K562 (cell line): Measurements from ENCODE around the gene CNTN2. TPM values are rescaled to one million over a fixed set of nuclear protein-coding genes. Genes with fewer than 3 reads are reported as not detected.

Experiments used
- ATAC-seq: fragments of 200-7000 bp; cut with Tn5 transposase; 3 replicates; pipeline ENCODE4 v1.9.1; 2020; ENCODE audit warnings: moderate library complexity
- BruUV-seq: library from RNA; stranded (reverse); fragments of 400-500 nt; replicated peaks from 2 replicates; lab custom pipeline; 2021; lab: Mats Ljungman, UMichigan
- CTCF ChIA-PET: fragments of 300-600 bp; formaldehyde crosslinking; extraction: SDS; loops from one replicate; lab custom pipeline; 2021; ENCODE audit warnings: low intra/inter-chr PET ratio; lab: Yijun Ruan, JAX
- POLR2A ChIA-PET: fragments of 300-600, 350-650 bp; sonication (Branson Sonifier 250); formaldehyde crosslinking; extraction: SDS; loops from one replicate; lab custom pipeline; 2021; ENCODE audit warnings: antibody characterized with exemption, inconsistent platforms; lab: Yijun Ruan, JAX
- DNase-seq, 4 experiments: peaks; one replicate each; pipeline versions ENCODE4 v3.0.0 to v3.0.0-alpha.2; 2011 to 2018; ENCODE audit warnings: low spot score in 3 of 4, mixed read lengths in 3 of 4; ENCODE audit errors: extremely low read depth in 1 of 4
- FAIRE-seq: peaks from 2 replicates; lab custom pipeline; 2011; peaks lifted over from hg19 to GRCh38; lab: Jason Lieb, UNC
- H2AFZ ChIP-seq: 2 replicates; pipeline ENCODE4 v1.6.0; 2011; ENCODE audit warnings: low read depth, low read length, control low read depth, inconsistent platforms
- H3K27ac ChIP-seq: fragments of 200-600 bp; 3 replicates; pipeline ENCODE4 v1.8.0; 2011; ENCODE audit warnings: low read depth, mild to moderate bottlenecking, control low read depth, inconsistent platforms, low read length, moderate library complexity, mixed read lengths; ENCODE audit errors: extremely low read depth
- H3K27me3 ChIP-seq, 2 experiments: fragments of 300-600 bp in 1 of 2; 2 replicates in 1 of 2; 3 replicates in 1 of 2; pipeline versions ENCODE4 v1.6.0 to v1.8.0; 2011; ENCODE audit warnings: inconsistent platforms in 2 of 2, low read length in 2 of 2, mild to moderate bottlenecking in 1 of 2, mixed read lengths in 1 of 2, moderate library complexity in 1 of 2; ENCODE audit not compliant: control insufficient read depth in 2 of 2, insufficient read depth in 2 of 2
- H3K36me3 ChIP-seq: fragments of 300-600 bp; 3 replicates; pipeline ENCODE4 v1.8.0; 2011; ENCODE audit warnings: mild to moderate bottlenecking, low read length, inconsistent platforms; ENCODE audit not compliant: control insufficient read depth, insufficient read depth
- H3K4me1 ChIP-seq, 2 experiments: fragments of 200-600 bp in 1 of 2; replicated peaks in 1 of 2; 2 replicates in 1 of 2; 3 replicates in 1 of 2; pipeline versions ENCODE4 v1.5.1 to v1.8.0; 2011; ENCODE audit warnings: inconsistent platforms in 2 of 2, low read length in 2 of 2, mild to moderate bottlenecking in 1 of 2, mixed read lengths in 1 of 2, moderate library complexity in 1 of 2; ENCODE audit not compliant: control insufficient read depth in 2 of 2, insufficient read depth in 2 of 2
- H3K4me2 ChIP-seq: 2 replicates; pipeline ENCODE4 v1.6.1; 2011; ENCODE audit warnings: low read length, control low read depth, inconsistent platforms, mixed read lengths; ENCODE audit not compliant: insufficient read depth
- H3K4me3 ChIP-seq: fragments of 200-600 bp; sonication (generic), shearing (Covaris generic); 2 replicates; pipeline ENCODE4 v1.5.1; 2016; ENCODE audit warnings: control low read depth, inconsistent platforms
- H3K79me2 ChIP-seq: fragments of 200-600 bp; 3 replicates; pipeline ENCODE4 v1.8.0; 2011; ENCODE audit warnings: low read length, inconsistent platforms; ENCODE audit not compliant: control insufficient read depth, insufficient read depth
- H3K9ac ChIP-seq, 2 experiments: 2 replicates each; pipeline versions ENCODE4 v1.6.0 to v1.6.1; 2011; ENCODE audit warnings: low read depth in 2 of 2, low read length in 2 of 2, control low read depth in 1 of 2, inconsistent platforms in 1 of 2, mild to moderate bottlenecking in 1 of 2, mixed read lengths in 1 of 2; ENCODE audit not compliant: insufficient read depth in 1 of 2
- H3K9me1 ChIP-seq: one replicate; pipeline ENCODE4 v1.6.0; 2011; ENCODE audit warnings: inconsistent platforms, mild to moderate bottlenecking, low read length, moderate library complexity; ENCODE audit not compliant: control insufficient read depth, insufficient read depth
- H3K9me3 ChIP-seq: replicated peaks from 2 replicates; pipeline ENCODE4 v1.5.1; 2011; ENCODE audit warnings: low read depth, low read length, inconsistent platforms; ENCODE audit not compliant: control insufficient read depth, insufficient read depth
- H4K20me1 ChIP-seq: replicated peaks from 2 replicates; pipeline ENCODE4 v1.6.1; 2011; ENCODE audit warnings: low read length, inconsistent platforms, mixed read lengths; ENCODE audit not compliant: control insufficient read depth, insufficient read depth
- HDAC2 ChIP-seq: fragments of 450-650 bp; IDR thresholded peaks from 2 replicates; pipeline ENCODE4 v1.6.1; 2016; ENCODE audit warnings: mild to moderate bottlenecking
- NFIC ChIP-seq: fragments of 450-650 bp; IDR thresholded peaks from 2 replicates; pipeline ENCODE4 v1.6.1; 2017; ENCODE audit warnings: mild to moderate bottlenecking, inconsistent platforms
- NRF1 ChIP-seq, 2 experiments: fragments of 450-650 bp; IDR thresholded peaks in 1 of 2; conservative IDR thresholded peaks in 1 of 2; 2 replicates each; pipeline ENCODE4 v1.6.1; 2014; ENCODE audit warnings: mild to moderate bottlenecking in 2 of 2
- TRIM24 ChIP-seq, 2 experiments: fragments of 450-650 bp; IDR thresholded peaks; 2 replicates each; pipeline ENCODE4 v1.6.1; 2016
- WGBS: fragments of 100-300 bp; shearing (Covaris generic); methylation state at CpG from one replicate; pipeline ENCODE4 v1.1.6; 2016; ENCODE audit warnings: low coverage, mixed read lengths; ENCODE audit not compliant: insufficient coverage; ENCODE audit errors: missing lambda C conversion rate; 5-methylcytosine and 5-hydroxymethylcytosine counted together
- in situ Hi-C: fragments of 300-500 bp; cut with MboI; formaldehyde crosslinking; loops from 4 replicates; pipeline ENCODE4 v1.15.0; 2018; ENCODE audit warnings: inconsistent platforms, mixed read lengths
- intact Hi-C: fragments of 100-400 bp; cut with micrococcal nuclease; formaldehyde crosslinking; loops from 2 replicates; pipeline ENCODE4 v1.14.2; 2022
- polyA plus RNA-seq, 8 experiments: library from polyadenylated mRNA; depleted of rRNA in 4 of 8; stranded (reverse) in 5 of 8; unstranded in 3 of 8; fragments of >200 nt; fragmentation: Nextera tagmentation in 2 of 8; fragmentation: Illumina TruSeq in 1 of 8; extraction: Ambion mirVana in 2 of 8; extraction: Trizol in 1 of 8; gene quantifications; 2 replicates each; pipeline versions ENCODE4 v1.2.1 to v1.2.3, GENCODE V29; 2011 to 2014; ENCODE audit warnings: inconsistent platforms in 1 of 8, missing spikeins in 1 of 8
- total RNA-seq, 7 experiments: library from RNA; depleted of rRNA in 6 of 7; stranded (reverse); fragments of >200 nt in 6 of 7; fragmentation: Illumina TruSeq in 2 of 7; extraction: Trizol in 2 of 7; gene quantifications; 2 replicates each; pipeline versions ENCODE4 v1.2.1 to v1.2.3, GENCODE V29; 2011 to 2021; ENCODE audit warnings: low replicate concordance in 1 of 7
- TF ChIP-seq, protein P1 (sequence below): fragments of 450-650 bp; formaldehyde crosslinking; IDR thresholded peaks from 2 replicates; pipeline ENCODE4 v1.4.0; 2022; ENCODE audit warnings: missing genetic modification characterization
- TF ChIP-seq, protein P2 (sequence below), 2 experiments: fragments of 450-650 bp; conservative IDR thresholded peaks; 2 replicates each; pipeline ENCODE4 v1.6.1; 2017; ENCODE audit warnings: mild to moderate bottlenecking in 2 of 2, moderate library complexity in 2 of 2

Gene CNTN2
- total and polyA plus RNA-seq, 9 of the 15 experiments (the other 6 are each of a cell fraction or from before 2014, with no cell fraction given) = not detected

DNA sequence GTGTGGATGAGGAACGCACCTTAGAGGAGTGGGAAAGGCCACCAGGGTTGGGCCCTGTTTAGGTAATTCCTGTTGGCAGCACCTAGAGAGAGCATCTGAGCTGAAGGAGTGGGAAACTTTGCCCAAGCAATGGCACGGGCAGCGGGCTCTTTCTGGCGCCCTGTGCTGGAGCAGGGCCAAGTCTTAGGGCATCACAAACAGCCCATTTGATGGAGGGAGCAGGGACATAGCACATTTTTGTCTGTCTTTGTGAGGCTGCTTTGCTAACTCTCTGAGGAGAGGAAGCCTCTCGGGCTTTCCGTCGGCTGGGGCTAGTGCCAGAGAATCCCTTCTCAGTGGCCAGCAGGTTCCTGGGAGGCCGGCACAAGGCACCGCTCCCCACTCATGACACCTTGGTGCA, 22.5 kb upstream of the CNTN2 start:
- TF ChIP-seq TRIM24 (IDR thresholded peaks at IDR 0.05) (no peak), HDAC2 (no peak), NFIC (peak; percentile 32; the same call in 1 of the 2 replicates), NRF1 (conservative IDR thresholded peaks at IDR 0.05 in 1 of 2, IDR thresholded peaks at IDR 0.05 in 1 of 2) (no peak)
- TF ChIP-seq, protein P1, sequence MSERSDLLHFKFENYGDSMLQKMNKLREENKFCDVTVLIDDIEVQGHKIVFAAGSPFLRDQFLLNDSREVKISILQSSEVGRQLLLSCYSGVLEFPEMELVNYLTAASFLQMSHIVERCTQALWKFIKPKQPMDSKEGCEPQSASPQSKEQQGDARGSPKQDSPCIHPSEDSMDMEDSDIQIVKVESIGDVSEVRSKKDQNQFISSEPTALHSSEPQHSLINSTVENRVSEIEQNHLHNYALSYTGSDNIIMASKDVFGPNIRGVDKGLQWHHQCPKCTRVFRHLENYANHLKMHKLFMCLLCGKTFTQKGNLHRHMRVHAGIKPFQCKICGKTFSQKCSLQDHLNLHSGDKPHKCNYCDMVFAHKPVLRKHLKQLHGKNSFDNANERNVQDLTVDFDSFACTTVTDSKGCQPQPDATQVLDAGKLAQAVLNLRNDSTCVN (CRISPR knock-in tag) = no peak
- TF ChIP-seq, protein P2, sequence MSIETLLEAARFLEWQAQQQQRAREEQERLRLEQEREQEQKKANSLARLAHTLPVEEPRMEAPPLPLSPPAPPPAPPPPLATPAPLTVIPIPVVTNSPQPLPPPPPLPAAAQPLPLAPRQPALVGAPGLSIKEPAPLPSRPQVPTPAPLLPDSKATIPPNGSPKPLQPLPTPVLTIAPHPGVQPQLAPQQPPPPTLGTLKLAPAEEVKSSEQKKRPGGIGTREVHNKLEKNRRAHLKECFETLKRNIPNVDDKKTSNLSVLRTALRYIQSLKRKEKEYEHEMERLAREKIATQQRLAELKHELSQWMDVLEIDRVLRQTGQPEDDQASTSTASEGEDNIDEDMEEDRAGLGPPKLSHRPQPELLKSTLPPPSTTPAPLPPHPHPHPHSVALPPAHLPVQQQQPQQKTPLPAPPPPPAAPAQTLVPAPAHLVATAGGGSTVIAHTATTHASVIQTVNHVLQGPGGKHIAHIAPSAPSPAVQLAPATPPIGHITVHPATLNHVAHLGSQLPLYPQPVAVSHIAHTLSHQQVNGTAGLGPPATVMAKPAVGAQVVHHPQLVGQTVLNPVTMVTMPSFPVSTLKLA (conservative IDR thresholded peaks at IDR 0.05) = no peak
- Histone ChIP-seq H3K4me1 (no peaks in the 10 kb centered on the region), H3K27ac (no peak overlapping the region), H3K36me3 (no peaks in the 10 kb centered on the region), H3K27me3 (peaks cover 50 to 77% of the 10 kb centered on the region in 2 experiments), H4K20me1 (peaks cover 9% of the 10 kb centered on the region; the same call in 1 of the 2 replicates), H3K79me2 (no peaks in the 10 kb centered on the region), H3K4me2 (no peak overlapping the region), H3K4me3 (no peak overlapping the region), H3K9me1 (no peaks in the 10 kb centered on the region), H3K9me3 (no peaks in the 10 kb centered on the region), H2AFZ (no peak overlapping the region), H3K9ac (no peak overlapping the region)
- 2% methylated on average over 9 of the region's 9 CpGs for WGBS
- ATAC-seq = no peak
- intact Hi-C loops (no loop called here), in situ Hi-C loops (no loop called here)
- no peak for FAIRE-seq
- no peak for DNase-seq
- BruUV-seq = no TSS peak
- POLR2A ChIA-PET = interaction anchor here (0.6 to 0.8 kb wide), 2 partner anchors 470 to 1329 kb away, joined by 3 read pairs; no protein-coding TSS in a partner anchor
- CTCF ChIA-PET = no interaction called here
